HG02840 (cell line): ENCODE data around the gene DDX27.

Experiments used
- ATAC-seq: cut with Tn5 transposase; IDR thresholded peaks from one replicate; pipeline ENCODE4 v1.9.1; 2021; ENCODE audit warnings: mild to moderate bottlenecking, moderate library complexity, moderate number of reproducible peaks; ENCODE audit not compliant: unreplicated experiment, low FRiP score

The DDX27 gene

DNA sequence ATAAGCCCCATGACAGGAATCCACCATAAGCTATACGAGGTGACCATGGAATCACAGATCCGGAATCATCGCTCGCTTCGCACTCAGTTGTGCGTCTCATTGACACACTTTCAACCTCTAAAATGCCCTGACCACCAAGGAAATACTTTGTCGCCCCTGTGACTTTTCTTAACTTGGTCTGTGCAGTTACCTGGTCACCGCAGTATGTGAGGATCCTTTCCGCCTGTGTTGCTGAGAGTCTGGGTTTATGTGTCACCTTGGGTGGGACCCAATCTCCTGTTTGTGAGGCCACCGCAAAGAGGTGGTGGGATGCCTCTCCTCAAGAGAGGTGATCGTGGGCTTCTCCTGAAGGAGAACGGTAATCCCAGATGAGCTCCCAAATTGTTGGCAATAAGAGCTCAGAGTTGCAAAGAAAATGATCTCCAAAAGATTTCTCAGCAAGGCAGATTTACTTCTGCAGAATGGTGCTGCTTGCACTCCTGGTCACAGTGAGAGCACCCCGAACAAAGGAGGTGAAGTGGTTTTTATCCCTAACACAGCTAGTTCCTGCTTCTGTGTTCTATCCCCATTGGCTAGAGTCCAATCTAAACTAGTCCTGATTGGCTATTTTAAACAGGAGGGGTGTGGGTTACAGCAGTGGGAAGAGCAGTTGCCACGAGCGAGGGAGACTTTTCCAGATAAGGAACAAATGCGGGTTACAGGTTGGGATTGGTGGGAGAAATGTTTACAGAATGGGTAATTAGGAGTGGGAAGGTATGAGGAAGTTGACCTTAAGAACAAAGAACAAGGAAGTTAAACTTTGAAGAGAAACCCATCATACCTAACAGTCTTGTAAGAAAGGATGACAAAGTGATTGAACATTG is 67.7 kb downstream of the DDX27 start:
- ATAC-seq: no peak

- ATAC-seq: no peak
Measured at GRCh38 chr20:49287555-49288249, 68.5 kb downstream of the DDX27 start.

DNA sequence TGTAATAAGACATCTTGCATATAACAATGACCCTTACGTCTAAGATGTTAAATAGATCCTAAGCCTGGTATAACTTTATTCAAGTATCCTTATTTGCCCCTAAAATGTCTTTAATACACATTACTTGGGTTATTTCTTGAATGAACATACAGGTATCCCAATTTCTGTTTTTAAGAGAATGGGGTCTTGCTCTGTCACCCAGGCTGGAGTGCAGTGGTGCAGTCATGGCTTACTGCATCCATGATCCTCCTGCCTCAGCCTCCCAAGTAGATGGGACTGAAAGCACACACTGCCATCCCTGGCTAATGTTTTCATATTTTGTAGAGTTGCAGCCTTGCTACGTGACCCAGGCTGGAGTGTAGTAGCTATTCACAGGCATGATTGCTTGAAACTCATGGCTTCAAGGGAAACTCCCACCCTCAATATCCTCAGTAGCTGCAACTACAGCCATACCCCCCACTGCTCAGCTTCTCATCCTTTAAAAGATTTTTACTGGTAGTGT is 69.1 kb downstream of the DDX27 start:
- no peak for ATAC-seq

DNA sequence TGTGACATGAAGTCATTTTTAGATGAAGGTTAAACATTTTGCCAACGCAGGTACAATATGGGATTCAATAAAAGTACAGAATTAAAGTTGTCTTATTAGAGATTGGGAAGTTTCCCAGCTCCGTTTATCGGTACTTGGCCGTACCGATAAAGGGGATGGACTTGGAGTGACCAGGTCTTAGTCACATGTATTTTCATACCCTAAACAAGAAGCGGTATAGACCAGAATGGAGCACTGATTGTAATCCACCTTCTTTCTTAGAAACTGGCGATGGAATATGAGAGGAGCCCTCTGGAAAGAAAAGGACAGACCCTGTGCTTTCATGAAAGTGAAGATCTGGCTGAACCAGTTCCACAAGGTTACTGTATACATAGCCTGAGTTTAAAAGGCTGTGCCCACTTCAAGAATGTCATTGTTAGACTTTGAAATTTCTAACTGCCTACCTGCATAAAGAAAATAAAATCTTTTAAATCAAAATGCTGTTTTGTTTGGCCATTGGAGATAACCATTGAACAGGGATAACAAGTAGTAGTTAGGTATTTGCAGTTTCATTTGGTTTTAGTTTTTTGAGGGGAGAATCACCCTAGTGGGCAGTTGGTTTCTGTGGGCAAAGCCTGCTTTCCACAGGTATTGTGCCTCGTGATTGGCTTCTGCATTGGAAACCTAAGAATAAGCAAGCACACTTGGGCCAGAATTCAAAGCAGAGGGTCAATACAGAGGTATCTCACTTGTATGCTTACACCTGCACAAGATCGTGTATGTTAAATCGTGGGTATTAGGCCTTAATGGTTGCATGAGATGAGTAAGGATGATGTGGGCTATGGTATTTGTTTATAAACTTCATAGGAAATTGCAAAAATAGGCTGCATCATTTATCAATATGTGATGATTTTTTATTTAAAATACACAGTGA is 69.8 kb downstream of the DDX27 start:
- no peak for ATAC-seq

GRCh38 chr20:49290608-49291191 is 71.5 kb downstream of the DDX27 start:
- no peak for ATAC-seq

DNA sequence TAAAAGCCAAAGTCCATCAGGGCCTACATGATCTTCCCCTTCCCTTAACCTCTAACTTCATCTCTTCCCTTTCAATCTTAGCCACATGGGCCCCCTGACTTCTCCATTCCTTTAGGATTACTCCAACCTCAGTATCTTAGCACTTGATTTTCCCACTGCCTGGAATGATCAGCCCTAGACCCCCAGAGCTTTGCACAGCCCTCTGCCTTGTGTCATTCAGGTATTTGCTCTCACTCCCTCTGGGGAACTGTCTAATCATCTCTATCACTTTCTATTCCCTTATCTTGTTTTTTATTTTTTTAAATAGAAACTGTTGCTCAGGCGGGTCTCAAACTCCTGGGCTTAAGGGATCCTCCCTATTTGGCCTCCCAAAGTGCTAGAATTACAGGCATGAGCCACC is 72.0 kb downstream of the DDX27 start:
- ATAC-seq: no peak

DNA sequence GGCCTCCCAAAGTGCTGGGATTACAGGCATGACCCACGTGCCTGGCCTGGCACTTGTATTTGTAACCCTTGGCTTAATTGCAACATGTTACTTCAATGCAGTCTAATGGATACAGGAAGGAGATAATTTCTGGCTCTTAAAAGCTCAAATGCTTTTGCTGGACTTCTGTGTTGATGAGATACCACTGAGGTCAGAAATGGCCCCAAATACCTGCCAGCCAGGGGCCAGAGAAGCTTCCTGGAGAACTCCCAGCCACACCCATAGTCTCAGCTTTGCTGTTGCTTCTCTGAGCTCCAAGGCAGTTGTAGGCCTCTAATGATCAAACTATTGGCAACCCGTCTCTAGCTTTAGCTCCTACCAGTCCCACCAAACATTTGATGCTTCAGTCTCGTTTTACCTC is 72.8 kb downstream of the DDX27 start:
- ATAC-seq: no peak

DNA sequence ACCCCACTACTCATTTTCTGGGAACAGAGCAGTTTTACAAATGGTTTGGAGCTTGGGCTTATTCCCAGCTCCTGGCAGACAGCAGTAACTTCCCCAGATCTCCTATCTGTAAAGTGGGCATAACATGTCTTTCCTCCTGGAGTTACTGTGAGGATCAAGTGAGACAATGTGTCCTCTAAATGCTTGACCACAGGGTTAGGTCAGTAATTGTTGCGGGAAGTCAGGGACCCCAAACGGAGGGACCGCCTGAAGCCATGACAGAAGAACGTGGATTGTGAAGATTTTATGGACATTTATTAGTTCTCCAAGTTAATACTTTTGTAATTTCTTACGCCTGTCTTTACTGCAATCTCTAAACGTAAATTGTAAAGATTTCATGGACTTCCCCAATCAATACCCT is 73.9 kb downstream of the DDX27 start:
- ATAC-seq: no peak
